SK-N-SH treated with all-trans-retinoic acid at 6 μM for 48 hours (cell line): Measurements from ENCODE around the gene HSD11B1L.
"Not testable (repeated sequence)": the region's sequence is repeated elsewhere in the genome, so short reads cannot be mapped to it uniquely, and the experiment has no call there.

ENCODE experiments used
- ARNTL ChIP-seq: fragments of 450-650 bp; formaldehyde crosslinking; IDR thresholded peaks from 2 replicates; pipeline ENCODE4 v1.5.0; 2020; ENCODE audit warnings: low read depth, mild to moderate bottlenecking, moderate library complexity, borderline replicate concordance
- SNAI2 ChIP-seq: fragments of 250-450 bp; sonication (Bioruptor Pico); IDR thresholded peaks from 2 replicates; pipeline ENCODE4 v1.5.0; 2020; ENCODE audit warnings: mild to moderate bottlenecking, moderate library complexity
- TSHZ2 ChIP-seq: fragments of 250-450 bp; sonication (Bioruptor Pico); IDR thresholded peaks from 2 replicates; pipeline ENCODE4 v1.5.0; 2020; ENCODE audit warnings: mild to moderate bottlenecking, moderate library complexity
- ZC3H10 ChIP-seq: fragments of 250-450 bp; sonication (Bioruptor Pico); IDR thresholded peaks from 2 replicates; pipeline ENCODE4 v1.5.1; 2021; ENCODE audit warnings: mild to moderate bottlenecking, moderate library complexity

DNA sequence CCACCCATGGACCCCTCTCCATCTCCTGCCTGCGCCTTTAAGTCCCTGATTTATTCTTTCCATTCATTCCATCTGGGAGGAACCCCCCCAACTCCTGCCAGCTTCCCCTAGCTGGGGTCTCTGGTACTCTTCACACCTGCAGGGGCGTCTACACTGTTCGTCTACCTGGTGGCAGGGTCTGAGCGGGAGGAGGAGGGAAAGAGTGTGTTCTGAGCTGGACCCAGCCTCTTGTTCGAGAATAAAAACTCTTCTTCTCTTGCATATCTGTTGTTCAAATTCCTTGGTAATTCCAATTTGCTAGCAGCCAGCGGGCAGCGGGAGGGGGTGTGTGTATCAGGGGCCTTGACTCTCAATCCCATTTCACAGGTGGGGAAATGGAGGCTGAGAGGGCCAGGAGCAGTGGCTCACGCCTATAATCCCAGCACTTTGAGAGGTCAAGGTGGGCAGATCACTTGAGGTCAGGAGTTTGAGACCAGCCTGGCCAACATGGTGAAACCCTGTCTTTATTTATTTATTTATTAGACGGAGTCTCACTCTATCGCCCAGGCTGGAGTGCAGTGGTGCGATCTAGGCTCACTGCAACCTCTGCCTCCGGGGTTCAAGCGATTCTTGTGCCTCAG lies 7.5 kb downstream of the HSD11B1L start:
- TF ChIP-seq ARNTL; ZC3H10 (CRISPR knock-in tag); SNAI2 (CRISPR knock-in tag); TSHZ2 (CRISPR knock-in tag): not testable (repeated sequence)
